Endodermal cell (in vitro differentiated cells): ENCODE results near the gene TMEM87A. TPM values are rescaled to one million over a fixed set of nuclear protein-coding genes. Genes with fewer than 3 reads are reported as not detected.

Experiments used
- DNase-seq: peaks from one replicate; pipeline ENCODE4 v3.0.0-alpha.2; 2017
- H3K27ac ChIP-seq: 2 replicates; pipeline ENCODE4 v1.5.1; 2013; ENCODE audit warnings: mild to moderate bottlenecking, low read depth, low read length, moderate library complexity
- H3K27me3 ChIP-seq: 2 replicates; pipeline ENCODE4 v1.6.1; 2013; ENCODE audit warnings: mild to moderate bottlenecking, low read length, moderate library complexity; ENCODE audit not compliant: insufficient read depth, control insufficient read depth, poor library complexity, severe bottlenecking
- H3K36me3 ChIP-seq: 2 replicates; pipeline ENCODE4 v1.7.0; 2013; ENCODE audit warnings: mild to moderate bottlenecking, low read length, moderate library complexity; ENCODE audit not compliant: control insufficient read depth, insufficient read depth
- H3K4me1 ChIP-seq: one replicate; pipeline ENCODE4 v1.7.0; 2013; ENCODE audit warnings: low read length; ENCODE audit not compliant: control insufficient read depth, insufficient read depth
- H3K4me3 ChIP-seq: 2 replicates; pipeline ENCODE4 v1.5.1; 2013; ENCODE audit warnings: mild to moderate bottlenecking, low read length, moderate library complexity
- H3K9ac ChIP-seq: 2 replicates; pipeline ENCODE4 v1.6.1; 2013; ENCODE audit warnings: mild to moderate bottlenecking, low read length, moderate library complexity; ENCODE audit not compliant: poor library complexity, severe bottlenecking; ENCODE audit errors: extremely low read depth
- H3K9me3 ChIP-seq: 2 replicates; pipeline ENCODE4 v1.6.1; 2013; ENCODE audit warnings: mild to moderate bottlenecking, low read length, moderate library complexity; ENCODE audit not compliant: control insufficient read depth
- H3K27ac Mint-ChIP-seq: 2 replicates; pipeline ENCODE4 v1.8.0; 2020; ENCODE audit warnings: mixed read lengths
- H3K27me3 Mint-ChIP-seq: 2 replicates; pipeline ENCODE4 v1.8.0; 2021; ENCODE audit warnings: mild to moderate bottlenecking, mixed read lengths; ENCODE audit not compliant: insufficient read depth
- H3K36me3 Mint-ChIP-seq: 2 replicates; pipeline ENCODE4 v1.8.0; 2020; ENCODE audit warnings: low read depth, mixed read lengths
- H3K4me1 Mint-ChIP-seq: 2 replicates; pipeline ENCODE4 v1.8.0; 2020; ENCODE audit warnings: mixed read lengths
- H3K4me3 Mint-ChIP-seq: 2 replicates; pipeline ENCODE4 v1.8.0; 2020; ENCODE audit warnings: mild to moderate bottlenecking, moderate library complexity, mixed read lengths
- H3K9me3 Mint-ChIP-seq: 2 replicates; pipeline ENCODE4 v1.8.0; 2020; ENCODE audit warnings: mild to moderate bottlenecking, mixed read lengths
- WGBS, 2 experiments: methylation state at CpG; one replicate each; pipeline versions ENCODE4 v1.1.5 to v1.1.7; 2013; ENCODE audit warnings: missing lambda C conversion rate in 2 of 2, mixed read lengths in 1 of 2; ENCODE audit not compliant: insufficient coverage in 1 of 2, insufficient read length in 1 of 2; 5-methylcytosine and 5-hydroxymethylcytosine counted together
- total RNA-seq, 2 donors: library from RNA; stranded (reverse); fragmentation: NEBNext Ultra II Directional in 1 of 2; extraction: Animal tissue kit (Norgen Biotek cat#: 25700) in 1 of 2; gene quantifications; 2 replicates in 1 of 2; 3 replicates in 1 of 2; pipeline ENCODE4 v1.2.1, GENCODE V29; 2021
- TF ChIP-seq, protein P1 (sequence below): fragments of 200-600 bp; sonication (generic); conservative IDR thresholded peaks from 2 replicates; pipeline ENCODE4 v1.5.0; 2021; ENCODE audit warnings: antibody characterized with exemption, mild to moderate bottlenecking

TMEM87A gene
- total RNA-seq, 2 donors from 2014 or later = 33.7 to 37.4 TPM

GRCh38 chr15:42270551-42270950 lies 2.7 kb downstream of the TMEM87A start:
- no peak overlapping the region for H3K4me3 Mint-ChIP-seq
- H3K27me3 ChIP-seq = no peaks in the 10 kb centered on the region
- H3K36me3 Mint-ChIP-seq = peaks cover 45% of the 10 kb centered on the region
- H3K9me3 Mint-ChIP-seq = no peaks in the 10 kb centered on the region
- H3K4me1 ChIP-seq = no peaks in the 10 kb centered on the region
- peaks cover 35% of the 10 kb centered on the region for H3K36me3 ChIP-seq
- DNase-seq = no peak
- peak overlapping the region; percentile 61 for H3K4me3 ChIP-seq
- H3K27ac ChIP-seq = no peak overlapping the region
- no peak overlapping the region for H3K27ac Mint-ChIP-seq
- H3K27me3 Mint-ChIP-seq = no peaks in the 10 kb centered on the region
- H3K9ac ChIP-seq = no peak overlapping the region
- peaks cover 22% of the 10 kb centered on the region for H3K4me1 Mint-ChIP-seq
- H3K9me3 ChIP-seq = no peaks in the 10 kb centered on the region
- TF ChIP-seq, protein P1, sequence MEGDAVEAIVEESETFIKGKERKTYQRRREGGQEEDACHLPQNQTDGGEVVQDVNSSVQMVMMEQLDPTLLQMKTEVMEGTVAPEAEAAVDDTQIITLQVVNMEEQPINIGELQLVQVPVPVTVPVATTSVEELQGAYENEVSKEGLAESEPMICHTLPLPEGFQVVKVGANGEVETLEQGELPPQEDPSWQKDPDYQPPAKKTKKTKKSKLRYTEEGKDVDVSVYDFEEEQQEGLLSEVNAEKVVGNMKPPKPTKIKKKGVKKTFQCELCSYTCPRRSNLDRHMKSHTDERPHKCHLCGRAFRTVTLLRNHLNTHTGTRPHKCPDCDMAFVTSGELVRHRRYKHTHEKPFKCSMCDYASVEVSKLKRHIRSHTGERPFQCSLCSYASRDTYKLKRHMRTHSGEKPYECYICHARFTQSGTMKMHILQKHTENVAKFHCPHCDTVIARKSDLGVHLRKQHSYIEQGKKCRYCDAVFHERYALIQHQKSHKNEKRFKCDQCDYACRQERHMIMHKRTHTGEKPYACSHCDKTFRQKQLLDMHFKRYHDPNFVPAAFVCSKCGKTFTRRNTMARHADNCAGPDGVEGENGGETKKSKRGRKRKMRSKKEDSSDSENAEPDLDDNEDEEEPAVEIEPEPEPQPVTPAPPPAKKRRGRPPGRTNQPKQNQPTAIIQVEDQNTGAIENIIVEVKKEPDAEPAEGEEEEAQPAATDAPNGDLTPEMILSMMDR = no peak
- 50 to 88% methylated on average over 1 to 2 of the region's 2 CpGs for WGBS, 2 experiments

DNA sequence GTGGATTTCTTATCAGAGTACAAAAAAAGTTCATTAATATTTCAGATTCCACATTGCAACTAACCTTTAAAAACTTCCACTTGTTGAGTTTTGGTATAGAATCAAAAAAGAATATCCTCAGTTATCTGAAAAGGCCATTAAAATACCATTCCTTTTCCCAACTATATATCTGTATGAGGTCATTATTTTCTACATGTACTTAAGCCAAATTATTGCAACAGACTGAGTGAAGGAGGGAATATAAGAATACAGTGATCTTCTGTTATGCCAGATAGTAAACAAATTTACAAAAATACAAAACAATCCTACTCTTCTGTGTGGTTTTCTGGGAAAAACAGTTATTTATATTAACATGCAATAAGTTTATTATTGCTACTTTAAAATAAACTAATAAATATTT lies 5.9 kb downstream of the TMEM87A start:
- no peaks in the 10 kb centered on the region for H3K9me3 ChIP-seq
- H3K36me3 ChIP-seq = peaks cover 67% of the 10 kb centered on the region
- Mint-ChIP-seq H3K27me3 (no peaks in the 10 kb centered on the region), H3K4me3 (no peak overlapping the region), H3K27ac (no peak overlapping the region), H3K36me3 (peaks cover 75% of the 10 kb centered on the region), H3K9me3 (no peaks in the 10 kb centered on the region), H3K4me1 (peaks cover 13% of the 10 kb centered on the region)
- no peaks in the 10 kb centered on the region for H3K27me3 ChIP-seq
- H3K4me3 ChIP-seq = no peak overlapping the region
- no peak overlapping the region for H3K9ac ChIP-seq
- TF ChIP-seq, protein P1 = no peak
- no peak overlapping the region for H3K27ac ChIP-seq
- no peaks in the 10 kb centered on the region for H3K4me1 ChIP-seq
- no peak for DNase-seq

DNA sequence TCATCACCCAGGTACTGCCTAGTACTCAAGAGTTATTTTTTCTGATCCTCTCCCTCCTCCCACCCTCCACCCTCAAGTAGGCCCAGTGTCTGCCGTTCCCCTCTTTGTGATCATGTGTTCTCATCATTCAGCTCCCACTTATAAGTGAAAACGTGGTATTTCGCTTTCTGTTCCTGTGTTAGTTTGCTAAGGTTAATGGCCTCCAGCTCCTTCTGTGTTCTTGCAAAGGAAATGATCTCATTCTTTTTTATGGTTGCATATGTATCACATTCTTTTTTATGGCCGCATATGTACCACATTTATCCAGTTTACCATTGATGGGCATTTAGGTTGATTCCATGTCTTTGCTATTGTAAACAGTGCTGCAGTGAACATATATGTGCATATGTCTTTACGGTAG lies 8.4 kb downstream of the TMEM87A start:
- Mint-ChIP-seq H3K9me3 (no peaks in the 10 kb centered on the region), H3K4me3 (no peak overlapping the region), H3K27me3 (no peaks in the 10 kb centered on the region), H3K36me3 (peaks cover 78% of the 10 kb centered on the region), H3K4me1 (peaks cover 5% of the 10 kb centered on the region), H3K27ac (no peak overlapping the region)
- H3K36me3 ChIP-seq = peaks cover 82% of the 10 kb centered on the region
- no peaks in the 10 kb centered on the region for H3K9me3 ChIP-seq
- DNase-seq = no peak
- TF ChIP-seq, protein P1 = no peak
- no peak overlapping the region for H3K9ac ChIP-seq
- no peaks in the 10 kb centered on the region for H3K4me1 ChIP-seq
- no peak overlapping the region for H3K4me3 ChIP-seq
- no peaks in the 10 kb centered on the region for H3K27me3 ChIP-seq
- 93 to 100% methylated on average over 1 to 5 of the region's 5 CpGs for WGBS, 2 experiments
- H3K27ac ChIP-seq = no peak overlapping the region
